A549 treated with CORT108297 at 1 μM for 4 hours (cell line): ENCODE measurements around the gene WDR55. TPM values are rescaled to one million over a fixed set of nuclear protein-coding genes. Genes with fewer than 3 reads are reported as not detected.

Experiments
- total RNA-seq: library from RNA; stranded (reverse); fragments of 200-300 nt; extraction: Qiagen RNA extraction; gene quantifications from 5 replicates; pipeline ENCODE4 v1.2.3, GENCODE V29; 2022

The WDR55 gene
- 27.6 to 30.9 TPM (median 29.4 TPM) in 5 replicates for total RNA-seq

GRCh38 chr5:140664359-140665119, at the start of gene WDR55:
TSS of gene WDR55 (plus strand) at chr5:140664904. CDS start at chr5:140664913, 9 bp downstream.

GRCh38 chr5:140633021-140633471, 31.7 kb upstream of the WDR55 start, which contains the start of gene CD14:
TSS of gene CD14 (minus strand) at chr5:140633175. CDS start at chr5:140633071, 104 bp downstream.

GRCh38 chr5:140639148-140639981, 25.3 kb upstream of the WDR55 start, which contains the start of gene TMCO6:
TSS of gene TMCO6 (plus strand) at chr5:140639451. CDS start at chr5:140639528, 77 bp downstream.

GRCh38 chr5:140673187-140673976, 8.7 kb downstream of the WDR55 start, which contains the start of gene DND1:
TSS of gene DND1 (minus strand) at chr5:140673576. CDS start at chr5:140673542, 34 bp downstream.

GRCh38 chr5:140690941-140691924, 26.5 kb downstream of the WDR55 start, which contains the start of the genes HARS1 and HARS2:
TSS of gene HARS1 (minus strand) at chr5:140691370. CDS start at chr5:140691304, 66 bp downstream.
TSS of gene HARS2 (plus strand) at chr5:140691455. CDS start at chr5:140691649, 194 bp downstream.

GRCh38 chr5:140700177-140701144, 35.8 kb downstream of the WDR55 start, which contains the start of gene ZMAT2:
TSS of gene ZMAT2 (plus strand) at chr5:140700447. CDS start at chr5:140700461, 14 bp downstream.

Other genes starting within 250 kb of the WDR55 start
- gene EIF4EBP3, start 117.2 kb upstream of the WDR55 start, total RNA-seq = 0.44 to 2.1 TPM (median 1.7 TPM) in 5 replicates
- gene SRA1, start 107.4 kb upstream of the WDR55 start, total RNA-seq = 38.3 to 55.1 TPM (median 43.8 TPM) in 5 replicates
- gene APBB3, start 100.3 kb upstream of the WDR55 start, total RNA-seq = 6.2 to 7.7 TPM (median 7.1 TPM) in 5 replicates
- 73.2 to 84.8 TPM (median 79.4 TPM) in 5 replicates for gene SLC35A4, start 100.1 kb upstream of the WDR55 start, total RNA-seq
- 4.2 to 5.3 TPM (median 4.5 TPM) in 5 replicates for gene CD14, start 31.7 kb upstream of the WDR55 start, total RNA-seq
- gene TMCO6, start 25.5 kb upstream of the WDR55 start, total RNA-seq = 11.6 to 17.6 TPM (median 14.7 TPM) in 5 replicates
- gene NDUFA2, start 17.3 kb upstream of the WDR55 start, total RNA-seq = 101 to 133 TPM (median 119 TPM) in 5 replicates
- 83.4 to 125 TPM (median 91.1 TPM) in 5 replicates for gene IK, start 17.1 kb upstream of the WDR55 start, total RNA-seq
- 0.44 to 1.0 TPM (median 0.92 TPM) in 5 replicates for gene DND1, start 8.7 kb downstream of the WDR55 start, total RNA-seq
- 75.2 to 87.0 TPM (median 79.6 TPM) in 5 replicates for gene HARS1, start 26.5 kb downstream of the WDR55 start, total RNA-seq
- gene HARS2, start 26.6 kb downstream of the WDR55 start, total RNA-seq = 33.5 to 42.3 TPM (median 40.2 TPM) in 5 replicates
- 80.9 to 136 TPM (median 89.0 TPM) in 5 replicates for gene ZMAT2, start 35.5 kb downstream of the WDR55 start, total RNA-seq
- gene PCDHA1, start 121.2 kb downstream of the WDR55 start, total RNA-seq = 0.10 to 0.27 TPM (median 0.19 TPM) in 5 replicates
- 0.05 to 0.08 TPM (median 0.05 TPM) in 4 of 5 replicates, not detected in the other for gene PCDHA2, start 129.9 kb downstream of the WDR55 start, total RNA-seq
- gene PCDHA3, start 136.2 kb downstream of the WDR55 start, total RNA-seq = 0.88 to 1.1 TPM (median 0.96 TPM) in 5 replicates
- 1.5 to 2.2 TPM (median 1.6 TPM) in 5 replicates for gene PCDHA4, start 142.2 kb downstream of the WDR55 start, total RNA-seq
- gene PCDHA5, start 156.7 kb downstream of the WDR55 start, total RNA-seq = 0.47 to 0.79 TPM (median 0.70 TPM) in 5 replicates
- 0.03 to 0.07 TPM (median 0.05 TPM) in 4 of 5 replicates, not detected in the other for gene PCDHA6, start 163.1 kb downstream of the WDR55 start, total RNA-seq
- gene PCDHA7, start 169.4 kb downstream of the WDR55 start, total RNA-seq = 0.06 to 0.15 TPM (median 0.12 TPM) in 5 replicates
- gene PCDHA8, start 176.3 kb downstream of the WDR55 start, total RNA-seq = 0.02 to 0.13 TPM (median 0.05 TPM) in 5 replicates
- gene PCDHA9, start 183.5 kb downstream of the WDR55 start, total RNA-seq = 0.01 TPM in 1 of 5 replicates, not detected in the others
- gene PCDHA10, start 191.0 kb downstream of the WDR55 start, total RNA-seq = 0.01 to 0.02 TPM (median 0.02 TPM) in 3 of 5 replicates, not detected in the others
- 0.08 to 0.40 TPM (median 0.10 TPM) in 5 replicates for gene PCDHA11, start 204.1 kb downstream of the WDR55 start, total RNA-seq
- 2.6 to 3.4 TPM (median 3.0 TPM) in 5 replicates for gene PCDHA12, start 210.4 kb downstream of the WDR55 start, total RNA-seq
- 0.05 to 0.20 TPM (median 0.06 TPM) in 3 of 5 replicates, not detected in the others for gene PCDHA13, start 217.2 kb downstream of the WDR55 start, total RNA-seq